SK-N-SH (cell line): ENCODE results near the gene C20orf96. TPM values are rescaled to one million over a fixed set of nuclear protein-coding genes. Genes with fewer than 3 reads are reported as not detected.

ENCODE experiments used
- CTCF ChIA-PET: fragments of 300-600, 350-600 bp; formaldehyde crosslinking; extraction: SDS; loops from one replicate; lab custom pipeline; 2021; lab: Yijun Ruan, JAX
- POLR2A ChIA-PET: fragments of 350-600 bp; sonication (Branson Sonifier 250); formaldehyde crosslinking; extraction: SDS; loops from one replicate; lab custom pipeline; 2020; ENCODE audit warnings: antibody characterized with exemption, inconsistent platforms; lab: Yijun Ruan, JAX
- DNase-seq: peaks from one replicate; pipeline ENCODE4 v3.0.0; 2012
- H2AFZ ChIP-seq: fragments of 200-600 bp; sonication (generic); 2 replicates; pipeline ENCODE4 v1.8.1; 2016; ENCODE audit warnings: antibody characterized with exemption, mild to moderate bottlenecking, low read depth
- H3F3A ChIP-seq: fragments of 200-600 bp; sonication (generic); replicated peaks from 2 replicates; pipeline ENCODE3; 2016; ENCODE audit warnings: antibody characterized with exemption, mild to moderate bottlenecking; ENCODE audit not compliant: insufficient read depth
- H3K27ac ChIP-seq, 2 experiments: fragments of 200-500 bp in 1 of 2; fragments of 200-600 bp in 1 of 2; sonication (Bioruptor generic) in 1 of 2; sonication (generic), shearing (Covaris generic) in 1 of 2; 2 replicates each; pipeline versions ENCODE4 v1.5.1 to v1.6.1; 2014 to 2016; ENCODE audit warnings: low read depth in 2 of 2, inconsistent platforms in 1 of 2, low read length in 1 of 2, mild to moderate bottlenecking in 1 of 2, mixed read lengths in 1 of 2
- H3K27me3 ChIP-seq: fragments of 200-600 bp; sonication (generic), shearing (Covaris generic); 2 replicates; pipeline ENCODE4 v1.6.1; 2016; ENCODE audit warnings: mixed run types; ENCODE audit not compliant: insufficient read depth
- H3K36me3 ChIP-seq, 2 experiments: fragments of 200-500 bp in 1 of 2; fragments of 200-600 bp in 1 of 2; sonication (Bioruptor generic) in 1 of 2; sonication (generic) in 1 of 2; replicated peaks in 1 of 2; 2 replicates each; pipeline versions ENCODE3 to v1.5.1; 2014 to 2016; ENCODE audit warnings: low read length in 1 of 2, mild to moderate bottlenecking in 1 of 2; ENCODE audit not compliant: insufficient read depth in 2 of 2, control insufficient read depth in 1 of 2
- H3K4me1 ChIP-seq, 2 experiments: fragments of 200-500 bp in 1 of 2; fragments of 200-600 bp in 1 of 2; sonication (Bioruptor generic) in 1 of 2; sonication (generic), shearing (Covaris generic) in 1 of 2; 2 replicates each; pipeline versions ENCODE4 v1.5.1 to v1.6.1; 2014 to 2016; ENCODE audit warnings: low read depth in 1 of 2, low read length in 1 of 2, mixed run types in 1 of 2; ENCODE audit not compliant: insufficient read depth in 2 of 2, control insufficient read depth in 1 of 2
- H3K4me2 ChIP-seq: fragments of 200-600 bp; sonication (generic), shearing (Covaris generic); 2 replicates; pipeline ENCODE4 v1.6.1; 2017; ENCODE audit warnings: mixed run types
- H3K4me3 ChIP-seq, 2 experiments: fragments of 200-500 bp in 1 of 2; fragments of 200-600 bp in 1 of 2; sonication (Bioruptor generic) in 1 of 2; sonication (generic), shearing (Covaris generic) in 1 of 2; 2 replicates each; pipeline versions ENCODE4 v1.5.1 to v1.8.1; 2014 to 2016; ENCODE audit warnings: low read depth in 2 of 2, inconsistent platforms in 1 of 2, low read length in 1 of 2, mild to moderate bottlenecking in 1 of 2, mixed read lengths in 1 of 2, moderate library complexity in 1 of 2
- H3K79me2 ChIP-seq: fragments of 200-600 bp; sonication (generic); 2 replicates; pipeline ENCODE4 v1.8.1; 2017; ENCODE audit warnings: mild to moderate bottlenecking; ENCODE audit not compliant: insufficient read depth
- H3K9ac ChIP-seq: fragments of 200-600 bp; sonication (generic); 2 replicates; pipeline ENCODE4 v1.6.1; 2017; ENCODE audit warnings: mixed run types
- H3K9me2 ChIP-seq: fragments of 200-600 bp; sonication (generic); 2 replicates; pipeline ENCODE4 v1.6.1; 2017; ENCODE audit warnings: mixed run types
- H3K9me3 ChIP-seq: fragments of 200-600 bp; sonication (generic); 2 replicates; pipeline ENCODE4 v1.6.1; 2017; ENCODE audit warnings: mixed run types, mild to moderate bottlenecking, moderate library complexity
- H4K20me1 ChIP-seq: fragments of 200-600 bp; sonication (generic); 2 replicates; pipeline ENCODE4 v1.6.1; 2017; ENCODE audit warnings: mild to moderate bottlenecking, mixed run types; ENCODE audit not compliant: insufficient read depth
- CTCF ChIP-seq: fragments of 200-600 bp; sonication (generic); IDR thresholded peaks from 2 replicates; pipeline ENCODE4 v1.6.1; 2017; ENCODE audit warnings: antibody characterized with exemption, mild to moderate bottlenecking, moderate library complexity
- EP300 ChIP-seq, 2 experiments: IDR thresholded peaks; 2 replicates each; pipeline versions ENCODE4 v1.4.0 to v1.6.1; 2012; ENCODE audit warnings: borderline replicate concordance in 1 of 2, low read depth in 1 of 2, low read length in 1 of 2
- FOSL2 ChIP-seq: IDR thresholded peaks from 2 replicates; pipeline ENCODE4 v1.4.0; 2012; ENCODE audit warnings: low read depth, mild to moderate bottlenecking, moderate library complexity, borderline replicate concordance
- FOXM1 ChIP-seq: IDR thresholded peaks from 2 replicates; pipeline ENCODE4 v1.4.0; 2012; ENCODE audit warnings: low read depth, mild to moderate bottlenecking
- IRF3 ChIP-seq: fragments of 150-350 bp; IDR thresholded peaks from 2 replicates; pipeline ENCODE4 v1.6.1; 2016; ENCODE audit warnings: mild to moderate bottlenecking, low read depth, low read length
- MXI1 ChIP-seq: IDR thresholded peaks from 2 replicates; pipeline ENCODE4 v1.6.1; 2012; ENCODE audit warnings: mild to moderate bottlenecking, low read depth, low read length, improper control_type of control experiment
- PBX3 ChIP-seq: IDR thresholded peaks from 2 replicates; pipeline ENCODE4; 2012
- POLR2AphosphoS5 ChIP-seq: IDR thresholded peaks from 2 replicates; pipeline ENCODE4 v1.6.1; 2012; ENCODE audit warnings: low read depth, low read length
- SIN3A ChIP-seq: IDR thresholded peaks from 2 replicates; pipeline ENCODE4 v1.6.1; 2012; ENCODE audit warnings: low read depth, mild to moderate bottlenecking, low read length, moderate library complexity, borderline replicate concordance
- TAF1 ChIP-seq: IDR thresholded peaks from 2 replicates; pipeline ENCODE4 v1.6.1; 2012; ENCODE audit warnings: low read depth, mild to moderate bottlenecking, low read length, moderate library complexity, borderline replicate concordance
- WGBS: methylation state at CpG from one replicate; pipeline ENCODE4 v1.1.6; 2017; ENCODE audit warnings: low lambda C conversion rate; 5-methylcytosine and 5-hydroxymethylcytosine counted together
- polyA plus RNA-seq, 3 experiments: library from polyadenylated mRNA; depleted of rRNA; stranded (reverse); fragments of >200 nt; gene quantifications; 2 replicates each; pipeline ENCODE4 v1.2.3, GENCODE V29; 2012
- TF ChIP-seq, protein P1 (sequence below): IDR thresholded peaks from 2 replicates; pipeline ENCODE4 v1.6.1; 2012; ENCODE audit warnings: mild to moderate bottlenecking, low read depth, low read length, moderate library complexity

C20orf96 gene
- polyA plus RNA-seq, 1 of the 3 experiments (the other 2 are of a cell fraction), result 16.6 TPM

DNA sequence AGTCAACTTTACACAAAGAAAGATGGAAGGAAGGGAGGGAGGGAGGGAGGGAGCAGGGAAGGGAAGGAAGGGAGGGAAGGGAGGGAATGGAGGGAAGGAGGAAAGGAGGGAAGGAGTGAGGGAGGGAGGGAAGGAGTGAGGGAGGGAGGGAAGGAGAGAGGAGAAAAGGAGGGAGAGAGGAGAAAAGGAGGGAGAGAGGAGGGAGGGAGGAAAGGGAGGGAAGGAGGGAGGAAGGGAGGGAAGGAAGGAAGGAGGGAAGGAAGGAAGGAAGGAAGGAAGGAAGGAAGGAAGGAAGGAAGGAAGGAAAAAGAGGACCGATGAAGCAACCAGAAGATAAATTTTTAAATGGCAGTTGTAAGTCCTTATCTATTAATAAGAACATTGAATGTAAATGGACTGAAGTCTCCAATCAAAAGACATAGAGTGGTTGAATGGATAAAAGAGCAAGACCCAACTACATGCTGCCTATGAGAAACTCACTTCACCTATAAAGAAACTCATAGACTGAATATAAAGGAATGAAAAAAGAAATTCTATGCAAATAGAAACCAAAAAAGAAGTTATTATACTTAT, 69.2 kb downstream of the C20orf96 start:
- TF ChIP-seq FOSL2, result no peak
- no peak for TF ChIP-seq IRF3
- no peak for TF ChIP-seq TAF1
- no peak for TF ChIP-seq PBX3
- TF ChIP-seq CTCF, result no peak
- no peak for TF ChIP-seq SIN3A
- TF ChIP-seq MXI1, result no peak
- no peak for TF ChIP-seq POLR2AphosphoS5
- TF ChIP-seq, protein P1, sequence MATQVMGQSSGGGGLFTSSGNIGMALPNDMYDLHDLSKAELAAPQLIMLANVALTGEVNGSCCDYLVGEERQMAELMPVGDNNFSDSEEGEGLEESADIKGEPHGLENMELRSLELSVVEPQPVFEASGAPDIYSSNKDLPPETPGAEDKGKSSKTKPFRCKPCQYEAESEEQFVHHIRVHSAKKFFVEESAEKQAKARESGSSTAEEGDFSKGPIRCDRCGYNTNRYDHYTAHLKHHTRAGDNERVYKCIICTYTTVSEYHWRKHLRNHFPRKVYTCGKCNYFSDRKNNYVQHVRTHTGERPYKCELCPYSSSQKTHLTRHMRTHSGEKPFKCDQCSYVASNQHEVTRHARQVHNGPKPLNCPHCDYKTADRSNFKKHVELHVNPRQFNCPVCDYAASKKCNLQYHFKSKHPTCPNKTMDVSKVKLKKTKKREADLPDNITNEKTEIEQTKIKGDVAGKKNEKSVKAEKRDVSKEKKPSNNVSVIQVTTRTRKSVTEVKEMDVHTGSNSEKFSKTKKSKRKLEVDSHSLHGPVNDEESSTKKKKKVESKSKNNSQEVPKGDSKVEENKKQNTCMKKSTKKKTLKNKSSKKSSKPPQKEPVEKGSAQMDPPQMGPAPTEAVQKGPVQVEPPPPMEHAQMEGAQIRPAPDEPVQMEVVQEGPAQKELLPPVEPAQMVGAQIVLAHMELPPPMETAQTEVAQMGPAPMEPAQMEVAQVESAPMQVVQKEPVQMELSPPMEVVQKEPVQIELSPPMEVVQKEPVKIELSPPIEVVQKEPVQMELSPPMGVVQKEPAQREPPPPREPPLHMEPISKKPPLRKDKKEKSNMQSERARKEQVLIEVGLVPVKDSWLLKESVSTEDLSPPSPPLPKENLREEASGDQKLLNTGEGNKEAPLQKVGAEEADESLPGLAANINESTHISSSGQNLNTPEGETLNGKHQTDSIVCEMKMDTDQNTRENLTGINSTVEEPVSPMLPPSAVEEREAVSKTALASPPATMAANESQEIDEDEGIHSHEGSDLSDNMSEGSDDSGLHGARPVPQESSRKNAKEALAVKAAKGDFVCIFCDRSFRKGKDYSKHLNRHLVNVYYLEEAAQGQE, result no peak
- TF ChIP-seq FOXM1, result no peak
- no peak for TF ChIP-seq EP300 (IDR thresholded peaks at IDR 0.05; ENCODE audit: borderline replicate concordance in 1 of 2, low read depth in 1 of 2, low read length in 1 of 2)

More for the DNA sequence above, 69.2 kb downstream of the C20orf96 start:
- H3F3A ChIP-seq, result no peaks in the 10 kb centered on the region
- H3K4me1 ChIP-seq, result no peaks in the 10 kb centered on the region
- H4K20me1 ChIP-seq, result no peaks in the 10 kb centered on the region
- no peak overlapping the region for H3K9ac ChIP-seq
- ChIA-PET POLR2A (no interaction called here), CTCF (no interaction called here)
- H3K36me3 ChIP-seq, result no peaks in the 10 kb centered on the region
- no peak overlapping the region for H3K4me3 ChIP-seq
- no peak overlapping the region for H3K27ac ChIP-seq
- H3K9me3 ChIP-seq, result no peaks in the 10 kb centered on the region
- no peaks in the 10 kb centered on the region for H3K9me2 ChIP-seq
- no peaks in the 10 kb centered on the region; the same call in 1 of the 2 replicates for H3K27me3 ChIP-seq
- no peaks in the 10 kb centered on the region for H3K79me2 ChIP-seq
- no peak overlapping the region for H3K4me2 ChIP-seq
- WGBS, result 8% methylated on average over 1 of the region's 1 CpG
- DNase-seq, result no peak
- H2AFZ ChIP-seq, result no peak overlapping the region

Other genes with a start within 250 kb of the C20orf96 start
- gene DEFB125, start 203.1 kb downstream of the C20orf96 start, polyA plus RNA-seq (2012; rRNA removed), result not detected in 2 replicates
- gene DEFB126, start 148.2 kb downstream of the C20orf96 start, polyA plus RNA-seq (2012; rRNA removed), result not detected in 2 replicates
- gene DEFB127, start 133.3 kb downstream of the C20orf96 start, polyA plus RNA-seq (2012; rRNA removed), result not detected in 2 replicates
- not detected in 2 replicates for gene DEFB128, start 101.0 kb downstream of the C20orf96 start, polyA plus RNA-seq (2012; rRNA removed)
- gene DEFB129, start 63.5 kb downstream of the C20orf96 start, polyA plus RNA-seq (2012; rRNA removed), result not detected in 2 replicates
- gene DEFB132, start 33.0 kb downstream of the C20orf96 start, polyA plus RNA-seq (2012; rRNA removed), result not detected in 2 replicates
- gene ZCCHC3, start 6.8 kb upstream of the C20orf96 start, polyA plus RNA-seq (2012; rRNA removed), result 9.0 and 9.5 TPM in 2 replicates
- 7.0 and 11.3 TPM in 2 replicates for gene SOX12, start 34.8 kb upstream of the C20orf96 start, polyA plus RNA-seq (2012; rRNA removed)
- 88.6 and 146 TPM in 2 replicates for gene NRSN2, start 56.4 kb upstream of the C20orf96 start, polyA plus RNA-seq (2012; rRNA removed)
- gene TRIB3, start 90.0 kb upstream of the C20orf96 start, polyA plus RNA-seq (2012; rRNA removed), result 13.2 and 16.6 TPM in 2 replicates
- gene RBCK1, start 117.5 kb upstream of the C20orf96 start, polyA plus RNA-seq (2012; rRNA removed), result 94.3 and 105 TPM in 2 replicates
- gene TBC1D20, start 171.8 kb upstream of the C20orf96 start, polyA plus RNA-seq (2012; rRNA removed), result 27.7 and 37.7 TPM in 2 replicates